BE2C (cell line): ENCODE data around the gene SLC23A3.

Experiments used
- DNase-seq: peaks from one replicate; pipeline ENCODE4 v3.0.0-alpha.2; 2020
- H3K27me3 ChIP-seq: fragments of 250-450 bp; sonication (Bioruptor Pico); 2 replicates; pipeline ENCODE4 v1.5.1; 2020; ENCODE audit warnings: mild to moderate bottlenecking
- H3K36me3 ChIP-seq: fragments of 250-450 bp; sonication (Bioruptor Pico); 2 replicates; pipeline ENCODE4 v1.5.1; 2020; ENCODE audit warnings: mild to moderate bottlenecking
- H3K4me1 ChIP-seq: fragments of 250-450 bp; sonication (Bioruptor Pico); 2 replicates; pipeline ENCODE4 v1.5.1; 2020
- H3K4me3 ChIP-seq: 2 replicates; pipeline ENCODE4 v1.5.1; 2011; ENCODE audit warnings: low read depth, low read length
- H3K9me3 ChIP-seq: fragments of 250-450 bp; sonication (Bioruptor Pico); 2 replicates; pipeline ENCODE4 v1.5.1; 2020
- TF ChIP-seq, protein P1 (sequence below): IDR thresholded peaks from 2 replicates; pipeline ENCODE4 v1.5.1; 2012; ENCODE audit warnings: mild to moderate bottlenecking, low read depth, low read length

Gene SLC23A3

DNA sequence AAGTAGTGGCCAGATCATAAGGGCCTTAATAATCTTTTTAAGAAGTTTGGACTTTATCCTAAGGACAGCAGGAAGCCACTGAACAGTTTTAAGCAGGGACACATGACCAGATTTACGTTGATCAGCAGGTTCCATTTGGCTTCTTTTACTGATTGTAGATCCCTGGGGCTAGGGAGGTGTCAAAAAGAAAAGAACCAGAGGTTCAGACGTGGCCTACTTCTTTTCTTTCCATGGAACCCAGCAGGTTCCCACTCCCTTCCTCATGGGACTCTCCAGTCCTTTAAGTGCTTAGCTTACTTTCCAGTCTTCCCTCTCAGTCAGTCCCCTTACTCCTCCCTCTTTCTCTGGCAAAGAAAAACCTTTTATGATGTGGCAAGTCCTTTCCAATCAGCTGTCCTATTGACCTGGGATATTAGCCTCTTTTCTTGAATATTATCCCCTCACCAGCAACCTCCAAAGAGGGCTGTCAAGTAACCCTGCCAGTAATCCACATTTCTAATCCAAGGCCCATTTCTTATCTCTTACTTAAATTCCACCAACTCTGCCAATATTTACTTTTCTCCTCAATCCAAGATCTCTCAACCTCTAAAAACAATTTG lies 42.7 kb downstream of the SLC23A3 start:
- TF ChIP-seq, protein P1, sequence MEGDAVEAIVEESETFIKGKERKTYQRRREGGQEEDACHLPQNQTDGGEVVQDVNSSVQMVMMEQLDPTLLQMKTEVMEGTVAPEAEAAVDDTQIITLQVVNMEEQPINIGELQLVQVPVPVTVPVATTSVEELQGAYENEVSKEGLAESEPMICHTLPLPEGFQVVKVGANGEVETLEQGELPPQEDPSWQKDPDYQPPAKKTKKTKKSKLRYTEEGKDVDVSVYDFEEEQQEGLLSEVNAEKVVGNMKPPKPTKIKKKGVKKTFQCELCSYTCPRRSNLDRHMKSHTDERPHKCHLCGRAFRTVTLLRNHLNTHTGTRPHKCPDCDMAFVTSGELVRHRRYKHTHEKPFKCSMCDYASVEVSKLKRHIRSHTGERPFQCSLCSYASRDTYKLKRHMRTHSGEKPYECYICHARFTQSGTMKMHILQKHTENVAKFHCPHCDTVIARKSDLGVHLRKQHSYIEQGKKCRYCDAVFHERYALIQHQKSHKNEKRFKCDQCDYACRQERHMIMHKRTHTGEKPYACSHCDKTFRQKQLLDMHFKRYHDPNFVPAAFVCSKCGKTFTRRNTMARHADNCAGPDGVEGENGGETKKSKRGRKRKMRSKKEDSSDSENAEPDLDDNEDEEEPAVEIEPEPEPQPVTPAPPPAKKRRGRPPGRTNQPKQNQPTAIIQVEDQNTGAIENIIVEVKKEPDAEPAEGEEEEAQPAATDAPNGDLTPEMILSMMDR, result no peak
- H3K27me3 ChIP-seq, result no peaks in the 10 kb centered on the region
- H3K4me1 ChIP-seq, result no peaks in the 10 kb centered on the region; the same call in 1 of the 2 replicates
- no peak for DNase-seq
- no peaks in the 10 kb centered on the region for H3K36me3 ChIP-seq
- H3K9me3 ChIP-seq, result no peaks in the 10 kb centered on the region
- no peak overlapping the region for H3K4me3 ChIP-seq

DNA sequence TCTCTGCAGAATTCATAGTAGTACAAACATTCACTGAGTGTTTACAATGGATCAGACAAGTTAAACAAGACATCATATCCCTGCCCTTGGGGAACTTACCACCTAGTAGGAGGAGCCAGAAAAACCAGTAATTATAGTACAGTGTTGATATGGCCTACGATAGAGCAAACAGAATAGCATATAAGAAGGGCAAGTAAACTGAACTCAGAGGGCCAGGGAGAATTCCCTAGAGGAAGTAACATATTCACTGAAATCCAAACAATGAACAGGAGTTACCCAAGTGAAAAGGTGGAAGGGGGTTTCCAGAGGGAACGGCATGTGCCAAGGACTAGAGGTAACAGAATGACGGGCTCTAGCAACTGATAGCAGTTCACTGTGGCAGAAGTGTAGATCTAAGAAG lies 43.3 kb downstream of the SLC23A3 start:
- Histone ChIP-seq H3K4me3 (no peak overlapping the region), H3K9me3 (no peaks in the 10 kb centered on the region), H3K27me3 (no peaks in the 10 kb centered on the region), H3K36me3 (no peaks in the 10 kb centered on the region), H3K4me1 (no peaks in the 10 kb centered on the region; the same call in 1 of the 2 replicates)
- TF ChIP-seq, protein P1, result no peak
- DNase-seq, result no peak

DNA sequence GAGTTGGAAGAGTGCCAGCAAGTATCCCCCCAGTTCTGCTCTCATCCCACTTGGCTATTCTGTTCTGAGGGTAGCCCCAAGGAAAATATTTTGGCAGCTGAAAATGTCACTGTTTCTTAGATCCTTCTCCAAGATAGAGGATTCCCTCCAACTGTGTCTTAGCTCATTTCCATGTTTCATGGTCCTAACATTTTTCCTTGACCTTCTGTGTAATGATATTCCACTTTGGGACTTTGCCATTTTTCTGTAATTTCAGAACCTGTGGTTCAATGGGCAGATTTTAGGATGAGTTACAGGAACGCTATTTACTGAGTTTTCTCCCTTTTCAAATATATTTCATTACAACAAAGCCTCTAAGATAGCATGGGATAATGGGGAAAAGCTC lies 44.0 kb downstream of the SLC23A3 start:
- Histone ChIP-seq H3K4me1 (no peaks in the 10 kb centered on the region; the same call in 1 of the 2 replicates), H3K4me3 (no peak overlapping the region), H3K27me3 (no peaks in the 10 kb centered on the region), H3K9me3 (no peaks in the 10 kb centered on the region), H3K36me3 (no peaks in the 10 kb centered on the region)
- TF ChIP-seq, protein P1, result no peak
- DNase-seq, result no peak

DNA sequence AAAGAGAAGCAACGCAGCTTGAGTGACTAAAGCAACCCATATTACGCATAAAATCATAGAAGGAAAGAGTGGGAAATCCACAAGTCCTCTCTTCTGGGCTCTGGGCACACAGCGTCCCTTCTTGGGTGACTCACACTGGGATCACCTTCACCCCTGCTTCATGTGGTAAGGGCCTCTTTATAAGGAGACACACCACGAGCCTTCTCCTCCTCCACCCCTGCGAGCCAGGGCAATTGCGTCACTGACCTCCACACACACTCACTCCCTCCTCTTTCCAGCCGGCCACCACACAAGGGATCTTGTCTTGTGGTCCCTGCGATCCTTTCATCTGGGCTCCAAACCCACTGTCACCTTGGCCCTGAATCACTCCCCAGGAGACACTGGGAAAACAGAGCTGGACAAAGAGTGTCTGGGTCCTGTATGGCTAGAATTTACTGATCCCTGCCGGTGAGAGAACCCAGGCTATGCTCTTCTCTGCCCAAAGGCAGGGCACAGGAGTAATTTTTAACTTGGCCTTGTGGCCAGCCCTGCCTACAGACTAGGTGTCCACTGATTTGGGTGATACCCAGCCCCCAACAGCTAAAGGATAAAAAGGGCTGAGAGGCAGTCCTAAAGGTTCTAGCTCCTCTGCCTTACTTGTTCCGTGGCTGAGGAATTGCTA lies 44.5 kb downstream of the SLC23A3 start:
- H3K36me3 ChIP-seq, result no peaks in the 10 kb centered on the region
- H3K4me3 ChIP-seq, result no peak overlapping the region
- TF ChIP-seq, protein P1, result no peak
- no peaks in the 10 kb centered on the region; the same call in 1 of the 2 replicates for H3K4me1 ChIP-seq
- H3K27me3 ChIP-seq, result no peaks in the 10 kb centered on the region
- no peak for DNase-seq
- no peaks in the 10 kb centered on the region for H3K9me3 ChIP-seq

DNA sequence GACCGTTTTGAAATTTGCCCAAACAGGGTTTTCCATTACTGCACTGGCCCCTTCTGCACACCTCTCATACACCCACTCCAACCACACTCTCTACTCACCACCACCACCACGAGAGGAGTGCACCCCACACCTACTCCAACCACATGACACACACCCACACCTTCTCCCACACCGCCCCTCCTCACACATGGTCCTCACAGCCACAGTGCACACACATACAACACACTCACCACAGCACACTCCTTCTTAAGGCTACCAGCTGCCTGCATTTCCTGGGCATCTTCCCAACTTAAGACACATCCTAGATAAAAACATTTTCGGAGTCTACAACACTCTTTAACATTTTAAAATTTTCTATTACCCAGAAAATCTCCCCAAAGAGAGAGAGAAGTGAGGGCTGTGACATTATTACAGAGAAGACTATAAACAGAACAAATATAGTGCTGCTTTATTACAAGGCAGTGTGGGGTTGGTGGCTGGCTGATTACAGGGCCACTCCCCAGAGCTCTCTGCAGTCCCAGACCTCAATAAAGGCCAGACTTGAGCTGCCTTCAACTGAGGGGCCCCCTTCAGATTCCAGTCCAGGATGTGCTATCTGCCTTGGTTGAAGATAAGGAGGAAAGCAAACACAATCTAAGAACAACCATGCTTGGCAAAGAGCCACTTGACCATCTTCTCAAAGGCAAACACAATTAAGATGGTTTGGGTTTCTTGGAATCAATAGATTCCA lies 45.3 kb downstream of the SLC23A3 start:
- no peaks in the 10 kb centered on the region for H3K9me3 ChIP-seq
- H3K36me3 ChIP-seq, result no peaks in the 10 kb centered on the region
- DNase-seq, result no peak
- H3K4me3 ChIP-seq, result no peak overlapping the region
- no peaks in the 10 kb centered on the region for H3K27me3 ChIP-seq
- TF ChIP-seq, protein P1, result no peak
- H3K4me1 ChIP-seq, result no peaks in the 10 kb centered on the region; the same call in 1 of the 2 replicates
